K562 (cell line): ENCODE results near the gene TRIM24. TPM values are rescaled to one million over a fixed set of nuclear protein-coding genes. Genes with fewer than 3 reads are reported as not detected.

Experiments
- CBFA2T3 ChIP-seq: fragments of 450-650 bp; IDR thresholded peaks from 2 replicates; pipeline ENCODE4 v1.6.1; 2017
- CEBPB ChIP-seq: fragments of 450-650 bp; IDR thresholded peaks from 2 replicates; pipeline ENCODE4 v1.6.1; 2016; ENCODE audit warnings: missing genetic modification characterization, missing compliant biosample characterization
- HNRNPH1 ChIP-seq: fragments of 200-400 bp; formaldehyde crosslinking; optimal IDR thresholded peaks from 2 replicates; pipeline ENCODE3; 2017; ENCODE audit warnings: low read depth, mild to moderate bottlenecking, low read length, moderate library complexity
- MGA ChIP-seq: fragments of 450-650 bp; IDR thresholded peaks from 2 replicates; pipeline ENCODE4 v1.6.1; 2016; ENCODE audit warnings: mild to moderate bottlenecking, moderate library complexity
- RFX5 ChIP-seq: IDR thresholded peaks from 2 replicates; pipeline ENCODE4 v1.6.1; 2011; ENCODE audit warnings: low read depth, mild to moderate bottlenecking, improper control_type of control experiment, low read length
- SLC30A9 ChIP-seq: fragments of 250-450 bp; sonication (Bioruptor Pico); IDR thresholded peaks from 2 replicates; pipeline ENCODE4 v1.8.0; 2022; ENCODE audit warnings: mild to moderate bottlenecking, moderate library complexity
- SOX6 ChIP-seq: fragments of 450-650 bp; IDR thresholded peaks from 2 replicates; pipeline ENCODE4 v1.6.1; 2014; ENCODE audit warnings: mild to moderate bottlenecking
- ZNF133 ChIP-seq: fragments of 250-450 bp; sonication (Bioruptor Pico); IDR thresholded peaks from 2 replicates; pipeline ENCODE4 v1.4.0; 2020; ENCODE audit warnings: mild to moderate bottlenecking
- ZNF165 ChIP-seq: fragments of 250-450 bp; sonication (Bioruptor Pico); IDR thresholded peaks from 2 replicates; pipeline ENCODE4 v1.4.0; 2020; ENCODE audit warnings: borderline replicate concordance
- polyA plus RNA-seq, 8 experiments: library from polyadenylated mRNA; depleted of rRNA in 4 of 8; stranded (reverse) in 5 of 8; unstranded in 3 of 8; fragments of >200 nt; fragmentation: Nextera tagmentation in 2 of 8; fragmentation: Illumina TruSeq in 1 of 8; extraction: Ambion mirVana in 2 of 8; extraction: Trizol in 1 of 8; gene quantifications; 2 replicates each; pipeline versions ENCODE4 v1.2.1 to v1.2.3, GENCODE V29; 2011 to 2014; ENCODE audit warnings: inconsistent platforms in 1 of 8, missing spikeins in 1 of 8
- total RNA-seq, 7 experiments: library from RNA; depleted of rRNA in 6 of 7; stranded (reverse); fragments of >200 nt in 6 of 7; fragmentation: Illumina TruSeq in 2 of 7; extraction: Trizol in 2 of 7; gene quantifications; 2 replicates each; pipeline versions ENCODE4 v1.2.1 to v1.2.3, GENCODE V29; 2011 to 2021; ENCODE audit warnings: low replicate concordance in 1 of 7

The TRIM24 gene
- total and polyA plus RNA-seq, 9 of the 15 experiments (the other 6 are each of a cell fraction or from before 2014, with no cell fraction given): 13.4 to 74.0 (median 41.7) TPM

GRCh38 chr7:138595454-138595853 lies 135.4 kb downstream of the TRIM24 start (continued):
- TF ChIP-seq MGA: no peak
- TF ChIP-seq SLC30A9: no peak
- no peak for TF ChIP-seq ZNF165 (CRISPR knock-in tag)
- TF ChIP-seq CEBPB (tag): no peak
- TF ChIP-seq SOX6: no peak
- TF ChIP-seq RFX5: no peak
- TF ChIP-seq ZNF133 (CRISPR knock-in tag): no peak
- TF ChIP-seq CBFA2T3: no peak
- TF ChIP-seq HNRNPH1: no peak
